Measurements from ENCODE around the gene CDC45. TPM values are rescaled to one million over a fixed set of nuclear protein-coding genes. Genes with fewer than 3 reads are reported as not detected.
A peak's percentile ranks its signal among the peaks of the same experiment; 100 is the strongest.

The CDC45 gene
- total and polyA plus RNA-seq, 7 experiments from 2014 or later = 0.35 to 57.7 (median 0.85) TPM

- H3K36me3 ChIP-seq (ENCODE audit: control insufficient read depth in 2 of 3, insufficient read depth in 3 of 3, low read length in 3 of 3) = no peaks in the 10 kb centered on the region
- Mint-ChIP-seq H3K9me3 (peaks cover 0 to 10% (median 5%) of the 10 kb centered on the region in 11 donors), H3K27me3 (no peaks in the 10 kb centered on the region), H3K4me3 (no peak overlapping the region), H3K36me3 (peaks cover 0 to 23% (median 6%) of the 10 kb centered on the region in 5 donors), H3K27ac (no peak overlapping the region), H3K4me1 (peaks cover 14 to 24% (median 18%) of the 10 kb centered on the region in 7 donors)
- H3K27ac ChIP-seq (ENCODE audit: low read depth, low read length) = no peak overlapping the region
- no peak overlapping the region for H3K4me3 ChIP-seq (ENCODE audit: low read length)
- POLR2A ChIA-PET = no interaction called here
- peaks cover 0 to 16% of the 10 kb centered on the region in 2 donors for H3K4me1 ChIP-seq (ENCODE audit: control insufficient read depth in 2 of 2, insufficient read depth in 2 of 2, low read length in 2 of 2)
- DNase-seq = no peak
- intact Hi-C loops (cut with micrococcal nuclease) = no loop called here
- no peak for ATAC-seq
- no peaks in the 10 kb centered on the region for H3K9me3 ChIP-seq (ENCODE audit: control insufficient read depth in 2 of 3, low read length in 3 of 3)
- no peaks in the 10 kb centered on the region for H3K27me3 ChIP-seq (ENCODE audit: control insufficient read depth in 2 of 2, insufficient read depth in 2 of 2, low read length in 2 of 2)
- CTCF ChIA-PET = no interaction called here
Observed at GRCh38 chr22:19509191-19509590, 29.5 kb downstream of the CDC45 start.

- Histone ChIP-seq H3K27me3 (ENCODE audit: control insufficient read depth in 2 of 2, insufficient read depth in 2 of 2, low read length in 2 of 2) (no peaks in the 10 kb centered on the region), H3K36me3 (ENCODE audit: control insufficient read depth in 2 of 3, insufficient read depth in 3 of 3, low read length in 3 of 3) (no peaks in the 10 kb centered on the region), H3K9me3 (ENCODE audit: control insufficient read depth in 2 of 3, low read length in 3 of 3) (no peaks in the 10 kb centered on the region), H3K27ac (ENCODE audit: low read depth, low read length) (no peak overlapping the region), H3K4me3 (ENCODE audit: low read length) (no peak overlapping the region), H3K4me1 (ENCODE audit: control insufficient read depth in 2 of 2, insufficient read depth in 2 of 2, low read length in 2 of 2) (peaks cover 0 to 14% of the 10 kb centered on the region in 2 donors)
- Mint-ChIP-seq H3K36me3 (peaks cover 0 to 28% (median 6%) of the 10 kb centered on the region in 5 donors), H3K27ac (no peak overlapping the region), H3K4me1 (peaks cover 17 to 20% (median 18%) of the 10 kb centered on the region in 7 donors), H3K27me3 (no peaks in the 10 kb centered on the region), H3K4me3 (no peak overlapping the region), H3K9me3 (peaks cover 0 to 10% (median 5%) of the 10 kb centered on the region in 11 donors)
- ChIA-PET CTCF (interaction anchor here (0.6 kb wide), 1 partner anchor 1453 kb away, joined by 3 read pairs; no protein-coding TSS in a partner anchor), POLR2A (no interaction called here)
- DNase-seq = no peak
- intact Hi-C loops (cut with micrococcal nuclease) = no loop called here
- no peak for ATAC-seq
Observed at GRCh38 chr22:19509923-19510322, 30.2 kb downstream of the CDC45 start.

GRCh38 chr22:19510919-19511341 lies 31.2 kb downstream of the CDC45 start:
- ChIA-PET POLR2A (no interaction called here), CTCF (no interaction called here)
- peaks cover 0 to 10% (median 5%) of the 10 kb centered on the region in 11 donors for H3K9me3 Mint-ChIP-seq
- H3K36me3 Mint-ChIP-seq = peaks cover 0 to 31% (median 6%) of the 10 kb centered on the region in 5 donors
- no peak overlapping the region for H3K4me3 ChIP-seq (ENCODE audit: low read length)
- H3K36me3 ChIP-seq (ENCODE audit: control insufficient read depth in 2 of 3, insufficient read depth in 3 of 3, low read length in 3 of 3) = no peaks in the 10 kb centered on the region
- H3K27ac Mint-ChIP-seq = no peak overlapping the region
- no peak for DNase-seq
- no peaks in the 10 kb centered on the region for H3K27me3 ChIP-seq (ENCODE audit: control insufficient read depth in 2 of 2, insufficient read depth in 2 of 2, low read length in 2 of 2)
- no peak for ATAC-seq
- H3K4me3 Mint-ChIP-seq = no peak overlapping the region
- H3K9me3 ChIP-seq (ENCODE audit: control insufficient read depth in 2 of 3, low read length in 3 of 3) = no peaks in the 10 kb centered on the region
- peaks cover 7 to 16% (median 10%) of the 10 kb centered on the region in 7 donors for H3K4me1 Mint-ChIP-seq
- H3K4me1 ChIP-seq (ENCODE audit: control insufficient read depth in 2 of 2, insufficient read depth in 2 of 2, low read length in 2 of 2) = peaks cover 0 to 4% of the 10 kb centered on the region in 2 donors
- no peaks in the 10 kb centered on the region for H3K27me3 Mint-ChIP-seq
- intact Hi-C loops (cut with micrococcal nuclease) = no loop called here
- no peak overlapping the region for H3K27ac ChIP-seq (ENCODE audit: low read depth, low read length)

GRCh38 chr22:19513823-19514222 lies 34.1 kb downstream of the CDC45 start:
- no peak overlapping the region for H3K27ac ChIP-seq (ENCODE audit: low read depth, low read length)
- H3K9me3 ChIP-seq (ENCODE audit: control insufficient read depth in 2 of 3, low read length in 3 of 3) = no peaks in the 10 kb centered on the region
- H3K36me3 ChIP-seq (ENCODE audit: control insufficient read depth in 2 of 3, insufficient read depth in 3 of 3, low read length in 3 of 3) = no peaks in the 10 kb centered on the region
- no peaks in the 10 kb centered on the region for H3K27me3 ChIP-seq (ENCODE audit: control insufficient read depth in 2 of 2, insufficient read depth in 2 of 2, low read length in 2 of 2)
- ATAC-seq (no peak), DNase-seq (no peak)
- H3K4me3 ChIP-seq (ENCODE audit: low read length) = no peak overlapping the region
- H3K27me3 Mint-ChIP-seq = no peaks in the 10 kb centered on the region
- H3K9me3 Mint-ChIP-seq = peaks cover 0 to 10% (median 5%) of the 10 kb centered on the region in 11 donors
- peaks cover 4 to 13% (median 6%) of the 10 kb centered on the region in 7 donors for H3K4me1 Mint-ChIP-seq
- ChIA-PET POLR2A (interaction anchor here (0.6 kb wide), 1 partner anchor 13 kb away, joined by 3 read pairs; no protein-coding TSS in a partner anchor), CTCF (no interaction called here)
- H3K4me1 ChIP-seq (ENCODE audit: control insufficient read depth in 2 of 2, insufficient read depth in 2 of 2, low read length in 2 of 2) = no peaks in the 10 kb centered on the region
- H3K27ac Mint-ChIP-seq = no peak overlapping the region
- intact Hi-C loops (cut with micrococcal nuclease) = no loop called here
- peaks cover 0 to 31% (median 6%) of the 10 kb centered on the region in 5 donors for H3K36me3 Mint-ChIP-seq
- no peak overlapping the region for H3K4me3 Mint-ChIP-seq

GRCh38 chr22:19514831-19515565 lies 35.3 kb downstream of the CDC45 start:
- ChIA-PET CTCF (no interaction called here), POLR2A (no interaction called here)
- DNase-seq (no peak), ATAC-seq (no peak)
- Mint-ChIP-seq H3K27me3 (no peaks in the 10 kb centered on the region), H3K36me3 (peaks cover 0 to 31% (median 6%) of the 10 kb centered on the region in 5 donors), H3K4me1 (peaks cover 4 to 13% (median 6%) of the 10 kb centered on the region in 7 donors), H3K4me3 (no peak overlapping the region), H3K9me3 (peaks cover 0 to 10% (median 5%) of the 10 kb centered on the region in 11 donors), H3K27ac (peak overlapping the region in 4 of 9 donors; percentile 7 to 72 (median 34))
- H3K4me3 ChIP-seq (ENCODE audit: low read length) = no peak overlapping the region
- H3K27ac ChIP-seq (ENCODE audit: low read depth, low read length) = no peak overlapping the region
- H3K36me3 ChIP-seq (ENCODE audit: control insufficient read depth in 2 of 3, insufficient read depth in 3 of 3, low read length in 3 of 3) = no peaks in the 10 kb centered on the region
- intact Hi-C loops (cut with micrococcal nuclease) = no loop called here
- no peaks in the 10 kb centered on the region for H3K9me3 ChIP-seq (ENCODE audit: control insufficient read depth in 2 of 3, low read length in 3 of 3)
- no peaks in the 10 kb centered on the region for H3K27me3 ChIP-seq (ENCODE audit: control insufficient read depth in 2 of 2, insufficient read depth in 2 of 2, low read length in 2 of 2)
- no peaks in the 10 kb centered on the region for H3K4me1 ChIP-seq (ENCODE audit: control insufficient read depth in 2 of 2, insufficient read depth in 2 of 2, low read length in 2 of 2)

- ChIA-PET CTCF (no interaction called here), POLR2A (no interaction called here)
- intact Hi-C loops (cut with micrococcal nuclease) = no loop called here
Observed at GRCh38 chr22:19515654-19516377, 36.1 kb downstream of the CDC45 start.

More at GRCh38 chr22:19515654-19516377, 36.1 kb downstream of the CDC45 start:
- H3K4me3 Mint-ChIP-seq = no peak overlapping the region
- Histone ChIP-seq H3K4me1 (ENCODE audit: control insufficient read depth in 2 of 2, insufficient read depth in 2 of 2, low read length in 2 of 2) (no peaks in the 10 kb centered on the region), H3K4me3 (ENCODE audit: low read length) (no peak overlapping the region), H3K27me3 (ENCODE audit: control insufficient read depth in 2 of 2, insufficient read depth in 2 of 2, low read length in 2 of 2) (no peaks in the 10 kb centered on the region), H3K27ac (ENCODE audit: low read depth, low read length) (no peak overlapping the region), H3K36me3 (ENCODE audit: control insufficient read depth in 2 of 3, insufficient read depth in 3 of 3, low read length in 3 of 3) (no peaks in the 10 kb centered on the region), H3K9me3 (ENCODE audit: control insufficient read depth in 2 of 3, low read length in 3 of 3) (no peaks in the 10 kb centered on the region)
- no peak for DNase-seq
- peak overlapping the region in 2 of 9 donors; percentile 42 to 46 for H3K27ac Mint-ChIP-seq
- peaks cover 0 to 10% (median 5%) of the 10 kb centered on the region in 11 donors for H3K9me3 Mint-ChIP-seq
- H3K27me3 Mint-ChIP-seq = no peaks in the 10 kb centered on the region
- peaks cover 4 to 13% (median 6%) of the 10 kb centered on the region in 7 donors for H3K4me1 Mint-ChIP-seq
- H3K36me3 Mint-ChIP-seq = peaks cover 0 to 30% (median 6%) of the 10 kb centered on the region in 5 donors
- no peak for ATAC-seq
